Glutamatergic neuron (in vitro differentiated cells): ENCODE measurements around the gene PBLD. TPM values are rescaled to one million over a fixed set of nuclear protein-coding genes. Genes with fewer than 3 reads are reported as not detected.
"Not testable (repeated sequence)": the region's sequence is repeated elsewhere in the genome, so short reads cannot be mapped to it uniquely, and the experiment has no call there.

ENCODE experiments used
- DNase-seq: peaks from one replicate; pipeline ENCODE4 v3.0.0; 2022
- H3K27ac Mint-ChIP-seq: one replicate; pipeline ENCODE4 v1.8.0; 2020; ENCODE audit warnings: mild to moderate bottlenecking, mixed read lengths, inconsistent platforms; ENCODE audit not compliant: unreplicated experiment
- H3K27me3 Mint-ChIP-seq: one replicate; pipeline ENCODE4 v1.8.0; 2020; ENCODE audit warnings: mild to moderate bottlenecking, moderate library complexity, mixed read lengths, inconsistent platforms; ENCODE audit not compliant: unreplicated experiment
- H3K36me3 Mint-ChIP-seq: one replicate; pipeline ENCODE4 v1.8.0; 2020; ENCODE audit warnings: mild to moderate bottlenecking, mixed read lengths, inconsistent platforms; ENCODE audit not compliant: unreplicated experiment
- H3K4me1 Mint-ChIP-seq: one replicate; pipeline ENCODE4 v1.8.0; 2020; ENCODE audit warnings: mild to moderate bottlenecking, low read depth, mixed read lengths, inconsistent platforms; ENCODE audit not compliant: unreplicated experiment
- H3K4me3 Mint-ChIP-seq: one replicate; pipeline ENCODE4 v1.8.0; 2020; ENCODE audit warnings: mild to moderate bottlenecking, mixed read lengths, inconsistent platforms; ENCODE audit not compliant: unreplicated experiment
- H3K9me3 Mint-ChIP-seq: one replicate; pipeline ENCODE4 v1.8.0; 2020; ENCODE audit warnings: mild to moderate bottlenecking, moderate library complexity, mixed read lengths, inconsistent platforms; ENCODE audit not compliant: unreplicated experiment
- total RNA-seq: library from RNA; stranded (reverse); fragmentation: NEBNext Ultra II Directional; extraction: Animal tissue kit (Norgen Biotek cat#: 25700); gene quantifications from one replicate; pipeline ENCODE4 v1.2.1, GENCODE V29; 2021; ENCODE audit not compliant: unreplicated experiment
- TF ChIP-seq, protein P1 (sequence below): fragments of 200-600 bp; sonication (generic); IDR thresholded peaks from one replicate; pipeline ENCODE4 v1.5.0; 2021; ENCODE audit not compliant: partially characterized antibody, unreplicated experiment

Gene PBLD
- total RNA-seq, 1 donor from 2014 or later: 10.3 TPM

DNA sequence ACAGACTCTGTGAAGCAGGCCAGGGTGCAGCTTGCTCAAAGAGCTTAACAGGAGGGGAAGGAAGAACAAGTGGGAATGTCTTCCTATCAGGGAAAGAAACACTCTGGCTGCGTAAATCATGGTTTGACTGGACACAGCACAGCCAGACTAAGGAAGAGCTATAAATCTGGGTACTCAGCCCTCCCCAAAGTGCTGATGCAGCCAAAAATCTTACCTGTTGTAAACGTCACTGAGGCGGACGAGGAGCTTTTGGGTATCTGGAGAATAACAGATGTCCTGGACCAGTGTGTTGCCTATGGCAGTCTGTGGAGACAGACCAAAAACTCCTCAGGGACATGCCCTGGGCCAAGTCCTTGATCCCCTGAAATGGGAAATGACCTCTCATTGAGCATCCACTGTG, 44.0 kb downstream of the PBLD start:
- peaks cover 4% of the 10 kb centered on the region for H3K9me3 Mint-ChIP-seq
- no peaks in the 10 kb centered on the region for H3K27me3 Mint-ChIP-seq
- H3K27ac Mint-ChIP-seq: no peak overlapping the region
- TF ChIP-seq, protein P1, sequence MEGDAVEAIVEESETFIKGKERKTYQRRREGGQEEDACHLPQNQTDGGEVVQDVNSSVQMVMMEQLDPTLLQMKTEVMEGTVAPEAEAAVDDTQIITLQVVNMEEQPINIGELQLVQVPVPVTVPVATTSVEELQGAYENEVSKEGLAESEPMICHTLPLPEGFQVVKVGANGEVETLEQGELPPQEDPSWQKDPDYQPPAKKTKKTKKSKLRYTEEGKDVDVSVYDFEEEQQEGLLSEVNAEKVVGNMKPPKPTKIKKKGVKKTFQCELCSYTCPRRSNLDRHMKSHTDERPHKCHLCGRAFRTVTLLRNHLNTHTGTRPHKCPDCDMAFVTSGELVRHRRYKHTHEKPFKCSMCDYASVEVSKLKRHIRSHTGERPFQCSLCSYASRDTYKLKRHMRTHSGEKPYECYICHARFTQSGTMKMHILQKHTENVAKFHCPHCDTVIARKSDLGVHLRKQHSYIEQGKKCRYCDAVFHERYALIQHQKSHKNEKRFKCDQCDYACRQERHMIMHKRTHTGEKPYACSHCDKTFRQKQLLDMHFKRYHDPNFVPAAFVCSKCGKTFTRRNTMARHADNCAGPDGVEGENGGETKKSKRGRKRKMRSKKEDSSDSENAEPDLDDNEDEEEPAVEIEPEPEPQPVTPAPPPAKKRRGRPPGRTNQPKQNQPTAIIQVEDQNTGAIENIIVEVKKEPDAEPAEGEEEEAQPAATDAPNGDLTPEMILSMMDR: no peak
- H3K36me3 Mint-ChIP-seq: peaks cover 8% of the 10 kb centered on the region
- no peaks in the 10 kb centered on the region for H3K4me1 Mint-ChIP-seq
- H3K4me3 Mint-ChIP-seq: no peak overlapping the region
- DNase-seq: no peak

DNA sequence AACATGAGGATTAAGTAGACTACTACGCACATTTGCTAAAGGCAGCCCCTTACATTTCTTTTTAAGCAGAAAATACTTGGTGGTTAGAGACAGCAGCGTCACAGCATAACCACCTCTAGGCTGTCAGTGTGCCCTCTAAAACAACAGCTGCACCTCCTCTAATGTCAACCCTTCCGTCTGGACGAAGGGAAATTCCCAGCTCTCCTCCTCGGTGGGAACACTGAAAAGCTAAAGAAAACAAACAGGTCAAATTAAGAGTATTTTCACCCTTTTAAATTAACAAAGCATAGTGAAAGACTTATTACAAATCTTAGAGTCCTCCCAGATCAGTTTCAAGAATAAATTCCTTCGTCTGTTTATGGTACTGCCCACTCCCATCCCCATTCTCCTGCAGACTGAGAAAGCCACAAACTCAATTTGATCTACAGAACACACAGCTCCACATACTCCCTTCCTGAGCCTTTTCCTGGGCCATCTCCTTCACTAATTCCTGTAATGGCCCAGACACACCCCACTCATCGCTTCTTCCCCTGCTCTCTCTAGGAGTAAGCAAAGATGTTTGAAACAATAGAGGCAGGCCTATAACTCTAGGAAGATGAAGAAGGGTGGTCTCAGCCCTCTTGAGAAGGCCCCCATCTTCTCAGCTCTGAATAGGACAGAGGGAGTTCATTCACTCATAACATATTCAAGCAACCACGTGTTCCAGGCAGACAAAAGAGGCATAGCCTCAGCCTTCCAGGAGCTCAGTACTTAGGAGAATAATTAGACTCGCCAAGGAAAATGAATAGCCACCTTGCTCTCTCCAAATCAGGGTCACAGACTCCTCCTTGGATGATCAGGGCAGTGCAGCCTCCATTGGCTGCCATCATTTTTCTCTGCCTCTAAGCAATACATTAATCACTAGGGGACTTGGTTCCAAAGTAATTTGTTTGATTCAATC, 48.4 kb downstream of the PBLD start:
- no peak for DNase-seq
- TF ChIP-seq, protein P1: no peak
- Mint-ChIP-seq H3K27ac (no peak overlapping the region), H3K4me1 (no peaks in the 10 kb centered on the region), H3K9me3 (peaks cover 3% of the 10 kb centered on the region), H3K36me3 (no peaks in the 10 kb centered on the region), H3K4me3 (no peak overlapping the region), H3K27me3 (no peaks in the 10 kb centered on the region)

DNA sequence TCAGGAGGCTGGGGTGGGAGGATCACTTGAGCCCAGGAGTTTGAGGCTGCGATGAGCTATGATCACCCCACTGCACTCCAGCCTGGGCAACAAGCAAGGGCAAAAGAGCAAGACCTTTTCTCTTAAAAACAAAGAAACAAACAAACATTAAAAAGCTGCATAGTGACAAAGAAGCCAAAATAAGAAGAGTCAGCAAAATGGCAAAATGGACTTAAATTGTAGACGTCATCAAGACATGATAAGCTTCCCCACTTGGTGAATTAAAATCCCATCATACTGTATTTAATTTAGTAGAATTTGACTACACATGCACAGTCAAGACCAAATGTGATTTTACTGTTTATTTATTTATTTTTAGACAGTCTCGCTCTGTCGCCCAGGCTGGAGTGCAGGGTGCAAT, 52.0 kb downstream of the PBLD start:
- H3K36me3 Mint-ChIP-seq: peaks cover 20% of the 10 kb centered on the region
- DNase-seq: no peak
- H3K4me3 Mint-ChIP-seq: no peak overlapping the region
- H3K27me3 Mint-ChIP-seq: peaks cover 2% of the 10 kb centered on the region
- TF ChIP-seq, protein P1: no peak
- peak overlapping the region; percentile 66 for H3K27ac Mint-ChIP-seq
- no peaks in the 10 kb centered on the region for H3K4me1 Mint-ChIP-seq
- peaks cover 16% of the 10 kb centered on the region for H3K9me3 Mint-ChIP-seq

DNA sequence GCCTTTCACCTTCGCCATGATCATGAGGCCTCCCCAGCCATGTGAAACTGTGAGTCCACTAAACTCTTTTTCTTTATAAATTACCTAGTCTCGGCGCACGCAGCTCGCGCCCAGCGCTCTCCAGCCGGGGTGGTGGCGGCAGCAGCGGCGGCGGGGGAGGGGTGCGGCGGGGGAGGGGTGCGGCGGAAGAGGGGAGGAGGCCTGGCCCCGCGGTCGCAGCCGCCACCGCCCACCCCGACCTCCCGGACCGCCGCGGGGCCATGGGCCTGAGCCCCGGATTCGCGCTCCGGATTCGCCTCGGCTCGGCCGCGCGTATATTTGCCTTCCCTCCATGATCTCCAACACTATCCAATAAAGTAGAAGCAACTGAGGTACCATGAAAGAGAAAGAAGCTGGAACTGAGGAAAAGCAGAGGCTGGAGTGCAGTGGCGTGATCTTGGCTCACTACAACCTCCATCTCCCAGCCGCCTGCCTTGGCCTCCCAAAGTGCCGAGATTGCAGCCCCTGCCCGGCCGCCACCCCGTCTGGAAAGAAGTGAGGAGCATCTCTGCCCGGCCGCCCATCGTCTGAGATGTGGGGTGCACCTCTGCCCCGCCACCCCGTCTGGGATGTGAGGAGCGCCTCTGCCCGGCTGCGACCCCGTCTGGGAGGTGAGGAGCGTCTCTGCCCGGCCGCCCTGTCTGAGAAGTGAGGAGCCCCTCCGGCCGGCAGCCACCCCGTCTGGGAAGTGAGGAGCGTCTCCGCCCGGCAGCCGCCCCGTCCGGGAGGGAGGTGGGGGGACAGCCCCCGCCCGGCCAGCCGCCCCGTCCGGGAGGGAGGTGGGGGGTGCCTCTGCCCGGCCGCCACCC, 53.6 kb downstream of the PBLD start:
- Mint-ChIP-seq H3K9me3 (peaks cover 16% of the 10 kb centered on the region), H3K36me3 (peaks cover 20% of the 10 kb centered on the region)
- peak; percentile 40 for DNase-seq
- not testable (repeated sequence) for H3K4me3 Mint-ChIP-seq, H3K27ac Mint-ChIP-seq, H3K4me1 Mint-ChIP-seq, H3K27me3 Mint-ChIP-seq

DNA sequence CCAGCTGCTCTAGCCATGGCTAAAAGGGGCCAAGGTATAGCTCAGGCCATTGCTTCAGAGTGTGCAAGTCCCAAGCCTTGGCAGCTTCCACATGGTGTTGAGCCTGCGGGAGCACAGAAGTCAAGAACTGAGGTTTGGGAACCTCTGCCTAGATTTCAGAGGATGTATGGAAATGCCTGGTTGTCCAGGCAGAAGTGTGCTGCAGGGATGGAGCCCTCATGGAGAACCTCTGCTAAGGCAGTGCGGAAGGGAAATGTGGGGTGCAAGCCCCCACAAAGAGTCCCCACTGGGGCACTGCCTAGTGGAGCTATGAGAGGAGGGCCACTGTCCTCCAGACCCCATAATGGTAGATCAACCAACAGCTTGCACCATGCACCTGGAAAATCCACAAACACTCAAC, 54.9 kb downstream of the PBLD start:
- not testable (repeated sequence) for H3K4me3 Mint-ChIP-seq, H3K4me1 Mint-ChIP-seq, DNase-seq, H3K27me3 Mint-ChIP-seq, H3K27ac Mint-ChIP-seq
- peaks cover 18% of the 10 kb centered on the region for H3K9me3 Mint-ChIP-seq
- peaks cover 20% of the 10 kb centered on the region for H3K36me3 Mint-ChIP-seq
